Measurements from ENCODE around the gene PRAMEF11.
"Not testable (repeated sequence)": the region's sequence is repeated elsewhere in the genome, so short reads cannot be mapped to it uniquely, and the experiment has no call there.

PRAMEF11 gene

DNA sequence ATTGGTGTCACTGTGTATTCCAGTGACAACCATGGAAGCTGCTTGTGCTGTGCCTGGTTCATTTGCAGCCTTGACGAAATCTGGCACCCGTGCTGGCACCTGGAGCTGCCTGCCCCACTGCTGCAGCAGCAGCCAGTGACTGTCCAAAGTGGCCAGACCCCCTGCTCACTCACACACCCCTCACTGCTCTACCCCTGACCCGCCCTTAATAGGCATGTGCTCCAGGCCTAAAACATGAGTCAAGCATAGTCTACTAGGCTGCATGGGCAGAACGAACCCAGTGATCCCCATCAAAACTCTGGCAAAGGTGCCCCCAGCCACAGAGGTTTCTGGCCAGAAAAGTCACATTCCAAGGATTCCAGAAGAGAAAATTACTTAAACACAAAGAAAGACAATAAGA, 32.3 kb downstream of the PRAMEF11 start:
- Histone ChIP-seq H4K20me1 (ENCODE audit: insufficient read depth, low read length) (no peaks in the 10 kb centered on the region), H3K9me3 (ENCODE audit: insufficient read depth, low read length) (no peaks in the 10 kb centered on the region), H3K79me2 (ENCODE audit: low read length) (no peaks in the 10 kb centered on the region), H3K4me1 (ENCODE audit: low read length) (no peaks in the 10 kb centered on the region), H3K27ac (ENCODE audit: low read length) (no peak overlapping the region), H2AFZ (ENCODE audit: low read depth, low read length) (no peak overlapping the region), H3K9ac (ENCODE audit: low read length) (no peak overlapping the region), H3K4me3 (ENCODE audit: low read length) (no peak overlapping the region), H3K4me2 (ENCODE audit: low read length) (no peak overlapping the region), H3K36me3 (replicated peaks; ENCODE audit: low read depth, low read length) (no peaks in the 10 kb centered on the region), H3K27me3 (ENCODE audit: low read depth, low read length) (no peaks in the 10 kb centered on the region)
- no peak for TF ChIP-seq EZH2phosphoT487 (IDR thresholded peaks at IDR 0.05; ENCODE audit: low read depth)
- TF ChIP-seq, protein P1, sequence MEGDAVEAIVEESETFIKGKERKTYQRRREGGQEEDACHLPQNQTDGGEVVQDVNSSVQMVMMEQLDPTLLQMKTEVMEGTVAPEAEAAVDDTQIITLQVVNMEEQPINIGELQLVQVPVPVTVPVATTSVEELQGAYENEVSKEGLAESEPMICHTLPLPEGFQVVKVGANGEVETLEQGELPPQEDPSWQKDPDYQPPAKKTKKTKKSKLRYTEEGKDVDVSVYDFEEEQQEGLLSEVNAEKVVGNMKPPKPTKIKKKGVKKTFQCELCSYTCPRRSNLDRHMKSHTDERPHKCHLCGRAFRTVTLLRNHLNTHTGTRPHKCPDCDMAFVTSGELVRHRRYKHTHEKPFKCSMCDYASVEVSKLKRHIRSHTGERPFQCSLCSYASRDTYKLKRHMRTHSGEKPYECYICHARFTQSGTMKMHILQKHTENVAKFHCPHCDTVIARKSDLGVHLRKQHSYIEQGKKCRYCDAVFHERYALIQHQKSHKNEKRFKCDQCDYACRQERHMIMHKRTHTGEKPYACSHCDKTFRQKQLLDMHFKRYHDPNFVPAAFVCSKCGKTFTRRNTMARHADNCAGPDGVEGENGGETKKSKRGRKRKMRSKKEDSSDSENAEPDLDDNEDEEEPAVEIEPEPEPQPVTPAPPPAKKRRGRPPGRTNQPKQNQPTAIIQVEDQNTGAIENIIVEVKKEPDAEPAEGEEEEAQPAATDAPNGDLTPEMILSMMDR (IDR thresholded peaks at IDR 0.05; ENCODE audit: low read depth, low read length) = no peak

DNA sequence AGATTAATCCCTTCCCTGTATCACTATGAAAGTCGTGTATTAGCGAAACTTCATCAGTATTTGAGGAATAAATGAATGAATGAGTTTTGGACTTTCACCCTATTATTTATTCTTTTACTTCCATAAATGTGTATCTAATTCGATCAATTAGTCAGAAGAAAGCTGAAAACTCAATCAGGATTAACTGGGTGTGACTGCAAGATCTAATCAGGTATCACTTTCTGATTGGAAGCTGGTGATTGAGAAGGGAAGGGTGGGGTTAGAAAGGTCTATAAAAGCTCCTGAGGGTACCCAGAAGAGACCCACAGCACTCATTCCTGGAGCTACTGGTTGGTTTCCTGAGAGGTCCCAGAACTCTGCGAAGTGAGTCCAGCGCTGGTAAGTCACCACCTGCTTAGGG, 40.1 kb downstream of the PRAMEF11 start, which contains the start of gene PRAMEF1:
Gene PRAMEF1 (plus strand): TSS at position 301 of the 400 bp plus-strand sequence. CDS start 1,831 bp downstream, outside the sequence.
- H3K27me3 ChIP-seq (ENCODE audit: low read depth, low read length); H3K27ac ChIP-seq (ENCODE audit: low read length); H4K20me1 ChIP-seq (ENCODE audit: insufficient read depth, low read length); H3K4me1 ChIP-seq (ENCODE audit: low read length); H3K9ac ChIP-seq (ENCODE audit: low read length); H3K9me3 ChIP-seq (ENCODE audit: insufficient read depth, low read length); H3K36me3 ChIP-seq (replicated peaks; ENCODE audit: low read depth, low read length); H3K4me3 ChIP-seq (ENCODE audit: low read length); H2AFZ ChIP-seq (ENCODE audit: low read depth, low read length); H3K4me2 ChIP-seq (ENCODE audit: low read length); H3K79me2 ChIP-seq (ENCODE audit: low read length): not testable (repeated sequence)

DNA sequence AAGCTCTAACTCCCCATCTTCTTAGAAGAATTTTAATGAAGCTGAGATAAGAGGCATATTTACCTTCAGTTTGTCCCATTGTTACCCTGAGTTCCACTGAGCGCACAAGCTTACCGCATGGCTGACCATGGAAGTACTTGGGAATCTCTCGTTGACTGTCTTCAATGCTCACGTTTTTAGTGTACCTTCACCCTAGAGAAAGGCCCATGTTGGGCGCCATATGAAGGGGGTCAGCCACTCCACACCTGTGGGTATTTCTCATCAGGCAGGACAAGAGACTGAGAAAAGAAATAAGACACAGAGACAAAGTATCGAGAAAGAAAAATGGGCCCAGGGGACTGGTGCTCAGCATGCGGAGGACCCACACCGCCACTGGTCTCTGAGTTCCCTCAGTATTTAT, 46.5 kb downstream of the PRAMEF11 start:
- H3K4me1 ChIP-seq (ENCODE audit: low read length); H3K27me3 ChIP-seq (ENCODE audit: low read depth, low read length); H3K9me3 ChIP-seq (ENCODE audit: insufficient read depth, low read length); H3K4me2 ChIP-seq (ENCODE audit: low read length); H3K79me2 ChIP-seq (ENCODE audit: low read length); H3K36me3 ChIP-seq (replicated peaks; ENCODE audit: low read depth, low read length); H2AFZ ChIP-seq (ENCODE audit: low read depth, low read length); H3K27ac ChIP-seq (ENCODE audit: low read length); H3K4me3 ChIP-seq (ENCODE audit: low read length); H3K9ac ChIP-seq (ENCODE audit: low read length); H4K20me1 ChIP-seq (ENCODE audit: insufficient read depth, low read length): not testable (repeated sequence)

DNA sequence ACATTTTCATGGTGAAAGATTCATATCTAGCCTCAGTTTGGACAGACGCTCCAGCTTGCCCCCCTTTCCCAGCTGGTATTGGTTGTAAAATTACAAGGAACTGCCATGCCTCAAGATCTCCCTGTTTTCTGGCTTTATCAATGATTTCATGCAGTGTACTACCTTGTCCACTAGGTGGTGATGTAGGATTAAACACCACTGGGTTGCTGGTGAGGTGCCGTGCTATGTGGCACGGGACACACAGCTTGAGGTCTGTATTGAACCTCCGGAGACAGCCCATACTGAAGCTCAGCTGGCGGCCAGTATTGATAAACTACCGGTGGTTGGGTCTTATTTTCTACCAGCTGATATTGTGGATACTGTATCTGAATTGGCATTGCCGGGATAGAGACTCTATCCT, 47.4 kb downstream of the PRAMEF11 start:
- not testable (repeated sequence) for H3K9me3 ChIP-seq (ENCODE audit: insufficient read depth, low read length); H3K79me2 ChIP-seq (ENCODE audit: low read length); H4K20me1 ChIP-seq (ENCODE audit: insufficient read depth, low read length); H3K9ac ChIP-seq (ENCODE audit: low read length); H3K4me1 ChIP-seq (ENCODE audit: low read length); H2AFZ ChIP-seq (ENCODE audit: low read depth, low read length); H3K27ac ChIP-seq (ENCODE audit: low read length); H3K4me2 ChIP-seq (ENCODE audit: low read length); H3K4me3 ChIP-seq (ENCODE audit: low read length); H3K27me3 ChIP-seq (ENCODE audit: low read depth, low read length); H3K36me3 ChIP-seq (replicated peaks; ENCODE audit: low read depth, low read length)

DNA sequence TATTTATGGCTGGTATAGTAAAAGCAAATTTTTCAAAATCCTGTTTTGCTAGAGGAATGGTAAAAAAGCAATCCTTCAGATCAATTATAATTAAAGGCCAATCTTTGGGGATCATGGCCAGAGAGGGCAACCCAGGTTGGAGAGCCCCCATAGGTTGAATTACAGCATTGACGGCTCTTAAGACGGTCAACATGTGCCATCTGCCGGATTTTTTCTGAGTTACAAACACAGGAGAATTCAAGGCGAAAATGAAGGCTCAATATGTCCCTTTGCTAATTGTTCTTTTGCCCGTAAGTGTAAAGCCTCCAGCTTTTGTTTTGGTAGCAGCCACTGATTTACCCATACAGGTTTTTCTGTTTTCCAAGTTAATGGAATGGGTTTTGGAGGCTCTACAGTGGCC, 49.7 kb downstream of the PRAMEF11 start:
- not testable (repeated sequence) for H3K4me2 ChIP-seq (ENCODE audit: low read length); H2AFZ ChIP-seq (ENCODE audit: low read depth, low read length); H3K27ac ChIP-seq (ENCODE audit: low read length); H3K36me3 ChIP-seq (replicated peaks; ENCODE audit: low read depth, low read length); H3K4me3 ChIP-seq (ENCODE audit: low read length); H3K9me3 ChIP-seq (ENCODE audit: insufficient read depth, low read length); H3K9ac ChIP-seq (ENCODE audit: low read length); H4K20me1 ChIP-seq (ENCODE audit: insufficient read depth, low read length); H3K79me2 ChIP-seq (ENCODE audit: low read length); H3K4me1 ChIP-seq (ENCODE audit: low read length); H3K27me3 ChIP-seq (ENCODE audit: low read depth, low read length)

DNA sequence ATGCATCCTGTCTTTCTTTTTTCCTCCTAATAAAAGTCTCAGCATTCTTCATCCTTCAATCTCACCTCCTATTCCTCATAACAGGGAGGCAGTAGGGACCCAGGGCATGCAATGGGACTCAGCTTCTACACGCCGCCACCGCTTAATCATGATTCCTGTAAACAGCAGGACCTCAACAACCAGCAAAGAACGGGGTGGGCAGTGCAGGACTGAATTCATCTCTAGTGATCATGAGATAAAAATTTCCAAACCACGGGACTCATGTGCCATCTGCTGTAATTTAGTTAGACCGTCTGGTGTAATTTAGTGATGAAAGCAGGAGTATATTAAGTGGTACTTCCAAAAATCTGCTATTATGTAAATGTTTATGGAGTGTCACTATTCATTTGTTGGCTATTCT, 52.3 kb downstream of the PRAMEF11 start:
- Histone ChIP-seq H3K27ac (ENCODE audit: low read length) (no peak overlapping the region), H3K4me1 (ENCODE audit: low read length) (no peaks in the 10 kb centered on the region), H3K79me2 (ENCODE audit: low read length) (no peaks in the 10 kb centered on the region), H2AFZ (ENCODE audit: low read depth, low read length) (no peak overlapping the region), H3K36me3 (replicated peaks; ENCODE audit: low read depth, low read length) (no peaks in the 10 kb centered on the region), H3K9ac (ENCODE audit: low read length) (no peak overlapping the region), H4K20me1 (ENCODE audit: insufficient read depth, low read length) (no peaks in the 10 kb centered on the region), H3K27me3 (ENCODE audit: low read depth, low read length) (no peaks in the 10 kb centered on the region), H3K9me3 (ENCODE audit: insufficient read depth, low read length) (no peaks in the 10 kb centered on the region), H3K4me3 (ENCODE audit: low read length) (no peak overlapping the region), H3K4me2 (ENCODE audit: low read length) (no peak overlapping the region)
- TF ChIP-seq, protein P1 (IDR thresholded peaks at IDR 0.05; ENCODE audit: low read depth, low read length) = no peak
- TF ChIP-seq EZH2phosphoT487 (IDR thresholded peaks at IDR 0.05; ENCODE audit: low read depth) = no peak
